ENCODE results near the gene PRMT1.
A peak's percentile ranks its signal among the peaks of the same experiment; 100 is the strongest.

The PRMT1 gene

DNA sequence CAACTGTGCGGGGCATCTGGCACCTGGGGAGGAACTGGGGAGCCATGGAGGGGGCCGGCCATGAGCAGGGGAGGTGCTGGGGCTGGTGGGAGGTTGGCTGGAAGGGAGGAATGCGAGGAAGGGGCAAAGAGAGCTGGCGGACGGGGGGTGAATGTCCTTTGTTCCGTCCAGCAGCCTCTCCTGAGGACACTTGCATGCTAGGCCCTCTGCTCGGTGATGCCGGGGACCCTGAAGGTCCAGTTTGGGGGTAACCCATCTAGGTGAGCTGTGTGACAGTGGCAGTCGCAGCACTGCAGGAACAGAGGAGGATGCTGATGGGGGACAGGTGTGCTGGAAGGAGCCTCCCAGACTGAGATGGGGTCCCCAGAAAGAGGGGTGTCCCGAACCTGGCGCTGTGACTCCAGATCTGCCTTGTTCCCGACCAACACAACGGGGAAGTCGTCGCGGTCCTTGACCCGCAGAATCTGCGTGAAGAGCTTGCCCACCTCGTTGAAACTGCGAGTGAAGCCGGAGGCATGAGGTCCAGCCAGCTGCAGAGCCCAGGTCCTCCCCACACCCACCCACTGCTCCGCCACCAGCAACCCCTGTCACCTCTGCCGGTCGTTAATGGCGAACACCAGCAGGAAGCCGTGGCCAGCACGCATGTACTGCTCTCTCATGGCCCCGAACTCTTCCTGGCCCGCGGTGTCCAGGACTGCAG is 40.7 kb upstream of the PRMT1 start:
- TF ChIP-seq, protein P1, sequence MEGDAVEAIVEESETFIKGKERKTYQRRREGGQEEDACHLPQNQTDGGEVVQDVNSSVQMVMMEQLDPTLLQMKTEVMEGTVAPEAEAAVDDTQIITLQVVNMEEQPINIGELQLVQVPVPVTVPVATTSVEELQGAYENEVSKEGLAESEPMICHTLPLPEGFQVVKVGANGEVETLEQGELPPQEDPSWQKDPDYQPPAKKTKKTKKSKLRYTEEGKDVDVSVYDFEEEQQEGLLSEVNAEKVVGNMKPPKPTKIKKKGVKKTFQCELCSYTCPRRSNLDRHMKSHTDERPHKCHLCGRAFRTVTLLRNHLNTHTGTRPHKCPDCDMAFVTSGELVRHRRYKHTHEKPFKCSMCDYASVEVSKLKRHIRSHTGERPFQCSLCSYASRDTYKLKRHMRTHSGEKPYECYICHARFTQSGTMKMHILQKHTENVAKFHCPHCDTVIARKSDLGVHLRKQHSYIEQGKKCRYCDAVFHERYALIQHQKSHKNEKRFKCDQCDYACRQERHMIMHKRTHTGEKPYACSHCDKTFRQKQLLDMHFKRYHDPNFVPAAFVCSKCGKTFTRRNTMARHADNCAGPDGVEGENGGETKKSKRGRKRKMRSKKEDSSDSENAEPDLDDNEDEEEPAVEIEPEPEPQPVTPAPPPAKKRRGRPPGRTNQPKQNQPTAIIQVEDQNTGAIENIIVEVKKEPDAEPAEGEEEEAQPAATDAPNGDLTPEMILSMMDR (IDR thresholded peaks at IDR 0.05; ENCODE audit: insufficient read depth, low read depth, low read length, missing control alignments): no peak
- DNase-seq (ENCODE audit: low read depth): no peak

DNA sequence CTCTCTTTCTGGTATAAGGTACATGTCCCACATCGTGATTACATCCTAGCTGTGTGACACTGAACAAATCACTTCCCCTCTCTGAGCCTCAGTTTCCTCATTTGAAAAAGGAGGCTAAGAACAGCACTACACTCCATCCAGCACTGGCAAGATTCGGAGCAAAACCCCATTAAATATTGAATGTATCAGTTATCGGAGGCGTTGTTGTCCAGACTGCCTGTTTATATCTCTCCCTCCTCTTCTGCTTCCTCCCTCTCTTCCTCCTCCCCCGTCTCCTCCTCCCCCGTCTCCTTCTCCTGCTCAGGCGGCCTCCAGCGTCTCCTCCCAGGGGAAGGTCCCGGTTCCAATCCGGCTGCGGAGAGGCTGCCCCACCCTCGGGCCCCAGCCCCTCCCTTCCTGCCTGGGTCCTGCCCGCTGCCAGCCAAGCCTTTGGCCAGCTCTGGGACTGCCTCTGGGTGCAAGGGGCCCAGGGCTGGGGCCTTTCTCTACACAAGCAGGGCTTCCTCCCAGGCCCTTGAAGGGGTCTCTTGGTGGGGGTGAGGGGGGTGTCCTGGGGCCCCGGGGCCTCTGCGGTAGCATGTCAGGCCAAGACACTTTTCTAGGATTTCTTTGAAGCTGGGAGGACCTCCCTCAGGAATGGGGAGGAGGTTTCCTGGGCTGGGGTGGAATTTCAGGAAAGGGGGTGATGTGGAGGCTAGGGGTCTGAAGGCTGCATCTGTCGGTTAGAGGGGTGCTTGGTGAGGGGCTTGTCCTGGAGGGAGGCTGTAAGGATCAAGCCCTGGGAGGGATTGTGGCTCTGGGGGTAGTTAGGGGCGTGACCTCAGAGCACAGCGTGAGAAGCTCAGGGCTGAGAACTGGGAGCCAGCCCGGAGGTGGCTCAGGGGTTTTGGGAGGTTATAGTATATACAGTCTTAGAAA is 39.0 kb upstream of the PRMT1 start:
- TF ChIP-seq, protein P1 (IDR thresholded peaks at IDR 0.05; ENCODE audit: insufficient read depth, low read depth, low read length, missing control alignments): no peak
- H3K4me3 ChIP-seq (ENCODE audit: low read depth, low read length): no peak overlapping the region
- no peak for DNase-seq (ENCODE audit: low read depth)

More for the DNA sequence above, 40.7 kb upstream of the PRMT1 start:
- no peak overlapping the region for H3K4me3 ChIP-seq (ENCODE audit: low read depth, low read length)

DNA sequence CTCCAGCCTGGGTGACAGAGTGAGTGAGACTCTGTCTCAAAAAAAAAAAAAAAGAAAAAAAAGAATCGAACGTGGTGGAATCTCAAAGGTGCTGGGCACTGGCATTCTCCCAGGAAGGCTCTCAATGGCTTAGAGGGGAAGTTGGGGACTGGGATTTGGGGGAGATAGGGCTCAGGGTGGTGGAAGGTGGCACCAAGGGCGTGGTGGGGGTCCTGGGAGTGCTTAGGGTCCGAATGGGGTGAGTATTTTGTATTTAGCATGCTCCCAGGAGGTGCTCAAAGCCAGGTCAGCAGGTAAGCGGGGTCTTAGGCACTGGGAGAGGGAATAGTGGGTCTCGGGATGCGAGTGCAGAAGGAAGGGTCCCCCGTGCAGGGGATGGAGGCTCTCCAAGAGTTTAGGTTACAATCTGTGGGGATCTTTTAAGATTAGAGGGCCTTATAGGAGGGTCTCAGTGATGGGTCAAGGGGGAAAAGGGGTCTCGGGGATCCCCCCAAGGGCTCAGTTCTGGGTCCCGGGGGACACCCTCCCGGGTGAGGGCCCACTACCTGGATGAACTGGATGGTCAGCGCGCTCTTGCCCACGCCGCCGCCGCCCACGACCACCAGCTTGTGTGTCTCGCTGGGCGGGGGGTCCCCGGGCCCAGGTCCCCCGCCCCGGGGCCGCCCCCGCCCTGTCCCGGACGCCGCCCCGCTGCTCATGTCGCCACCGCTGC is 37.5 kb upstream of the PRMT1 start:
- TF ChIP-seq, protein P1 (IDR thresholded peaks at IDR 0.05; ENCODE audit: insufficient read depth, low read depth, low read length, missing control alignments): no peak
- peak overlapping the region; percentile 57 for H3K4me3 ChIP-seq (ENCODE audit: low read depth, low read length)
- no peak for DNase-seq (ENCODE audit: low read depth)

DNA sequence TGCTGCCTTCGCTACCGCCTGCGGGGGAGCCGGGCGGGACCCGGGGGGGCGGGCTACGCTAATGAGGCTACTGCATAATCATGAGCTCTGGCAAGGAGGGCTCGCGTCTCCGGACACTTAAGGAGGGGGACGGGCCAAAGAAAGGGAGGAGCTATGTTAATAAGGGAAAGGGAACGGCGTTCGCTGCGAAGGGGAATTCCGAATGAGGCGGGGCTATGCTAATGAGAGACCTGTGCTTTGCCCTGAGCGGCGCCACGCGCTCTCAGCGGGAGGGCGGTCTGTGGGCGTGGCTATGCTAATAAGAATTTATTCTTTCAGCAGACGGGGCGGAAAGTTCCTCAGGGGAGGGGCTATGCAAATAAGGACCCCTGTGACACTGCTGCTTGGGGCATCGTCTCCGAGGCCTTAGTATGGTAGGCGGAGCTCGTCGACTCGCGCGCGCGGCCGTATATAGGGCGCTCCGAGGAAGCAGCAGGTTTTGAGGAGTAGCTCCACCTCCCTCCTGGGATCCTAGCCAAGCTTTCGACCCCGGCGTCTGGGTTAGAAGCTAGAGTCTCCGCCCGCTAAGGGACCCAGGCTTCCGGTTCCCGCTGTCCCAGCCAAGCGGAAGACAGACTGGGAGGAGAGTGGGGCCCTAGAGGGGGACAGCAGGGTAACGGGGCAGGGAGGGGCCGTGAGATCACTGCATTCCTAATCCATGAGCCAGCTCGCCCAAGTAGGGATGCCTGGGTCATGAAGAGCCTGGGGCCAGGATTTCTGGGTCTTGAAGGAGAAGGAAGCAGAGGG is 36.8 kb upstream of the PRMT1 start, which contains the start of gene RRAS:
Gene RRAS (minus strand): TSS at position 31 of the 786 bp plus-strand sequence. CDS start 45 bp downstream, outside the sequence.
- DNase-seq (ENCODE audit: low read depth): peak; percentile 100
- TF ChIP-seq, protein P1 (IDR thresholded peaks at IDR 0.05; ENCODE audit: insufficient read depth, low read depth, low read length, missing control alignments): no peak
- peak within 1 kb of the TSS; percentile 99 for H3K4me3 ChIP-seq (ENCODE audit: low read depth, low read length)

DNA sequence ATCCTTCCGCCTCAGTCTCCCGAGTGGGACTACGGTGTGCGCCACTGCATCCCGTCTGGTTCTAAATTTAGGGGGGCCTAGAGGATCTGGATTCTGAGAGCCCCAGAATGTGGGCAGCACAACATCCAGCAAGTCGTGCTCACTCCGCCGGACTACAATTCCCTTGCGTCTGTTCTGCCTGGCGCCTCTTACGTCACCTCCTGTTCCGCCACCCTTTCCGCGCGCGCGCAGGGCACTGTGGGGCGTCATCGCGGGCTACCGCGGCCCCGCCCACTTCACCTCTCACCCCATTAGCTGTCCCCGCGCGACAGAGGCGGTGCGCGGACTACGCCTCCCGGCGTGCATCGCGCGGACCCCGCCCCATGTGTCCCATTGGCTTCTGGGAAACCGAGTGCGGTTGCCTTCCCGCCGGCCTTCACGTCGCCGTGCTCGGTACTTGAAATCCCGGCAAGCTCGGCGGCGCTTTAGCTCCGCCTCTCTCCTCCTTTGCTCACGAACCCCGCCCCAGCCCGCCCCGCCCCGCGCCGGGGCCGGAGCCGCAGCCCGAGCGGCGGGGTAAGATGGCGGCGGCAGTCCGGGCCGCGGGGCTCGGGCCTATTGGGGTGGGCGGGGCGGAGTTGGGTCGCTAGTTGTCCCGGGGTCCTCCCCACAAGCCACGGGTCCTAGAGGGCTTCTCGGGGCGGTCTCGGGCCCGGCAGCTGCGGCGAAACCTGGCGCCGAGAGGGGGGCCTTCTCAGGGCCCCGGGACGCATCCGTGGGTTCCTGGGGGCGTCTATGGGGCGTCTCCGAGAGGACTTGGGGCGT is 35.2 kb upstream of the PRMT1 start, which contains the start of gene SCAF1:
Gene SCAF1 (plus strand): TSS at position 522 of the 804 bp plus-strand sequence. CDS start 2,818 bp downstream, outside the sequence.
- TF ChIP-seq, protein P1 (IDR thresholded peaks at IDR 0.05; ENCODE audit: insufficient read depth, low read depth, low read length, missing control alignments): no peak
- peak; percentile 100 for DNase-seq (ENCODE audit: low read depth)
- peak within 1 kb of the TSS; percentile 99 for H3K4me3 ChIP-seq (ENCODE audit: low read depth, low read length)
